Psoas muscle (tissue), 8 donors: ENCODE results near the gene LRRC28. TPM values are rescaled to one million over a fixed set of nuclear protein-coding genes. Genes with fewer than 3 reads are reported as not detected.

Experiments used
- ATAC-seq, 4 donors: fragments of 200-7000 bp; cut with Tn5 transposase; one replicate each; pipeline ENCODE4 v1.9.1; 2020; ENCODE audit warnings: moderate library complexity in 3 of 4, mild to moderate bottlenecking in 2 of 4
- DNase-seq, 2 donors: peaks; one replicate each; pipeline ENCODE4 v3.0.0-alpha.2; 2020
- H3K27ac ChIP-seq: fragments of 200-600 bp; one replicate; pipeline ENCODE4 v1.8.0; 2022
- H3K27me3 ChIP-seq, 3 donors: fragments of 200-600 bp in 1 of 3; one replicate each; pipeline versions ENCODE4 v1.6.1 to v1.8.0; 2013 to 2022; ENCODE audit warnings: low read length in 2 of 3, mild to moderate bottlenecking in 2 of 3, moderate library complexity in 1 of 3; ENCODE audit not compliant: insufficient read depth in 3 of 3
- H3K36me3 ChIP-seq, 2 donors: fragments of 200-600 bp in 1 of 2; one replicate each; pipeline versions ENCODE4 v1.6.1 to v1.8.0; 2013 to 2022; ENCODE audit warnings: low read depth in 1 of 2, mild to moderate bottlenecking in 1 of 2, moderate library complexity in 1 of 2; ENCODE audit not compliant: insufficient read depth in 1 of 2
- H3K4me1 ChIP-seq: fragments of 200-600 bp; one replicate; pipeline ENCODE4 v1.8.0; 2022
- H3K4me3 ChIP-seq: fragments of 200-600 bp; one replicate; pipeline ENCODE4 v1.8.0; 2022; ENCODE audit warnings: mild to moderate bottlenecking
- H3K9me3 ChIP-seq: fragments of 200-600 bp; one replicate; pipeline ENCODE4 v1.8.0; 2022
- WGBS, 3 donors: extraction: QIAGEN DNeasy Blood & Tissue Kit; methylation state at CpG; one replicate each; pipeline versions ENCODE4 v1.1.6 to v1.1.7; 2013; 5-methylcytosine and 5-hydroxymethylcytosine counted together
- intact Hi-C, 2 donors: fragments of 100-400 bp; cut with DNase I; formaldehyde crosslinking; loops; one replicate each; pipeline versions ENCODE4 v1.11.0 to v1.14.2; 2022
- polyA plus RNA-seq, 3 donors: library from polyadenylated mRNA; stranded (reverse); fragments of 200-250 nt; gene quantifications; one replicate each; pipeline ENCODE4 v1.2.3, GENCODE V29; 2013
- total RNA-seq, 4 donors: library from RNA; stranded (reverse); fragmentation: NEBNext Ultra II Directional in 2 of 4; extraction: Animal tissue kit (Norgen Biotek cat#: 25700) in 2 of 4; gene quantifications; one replicate each; pipeline versions ENCODE4 v1.2.1 to v1.2.4, GENCODE V29; 2021 to 2023
- TF ChIP-seq, protein P1 (sequence below): fragments of 200-600 bp; IDR thresholded peaks from one replicate; pipeline ENCODE4 v1.8.0; 2022; ENCODE audit warnings: antibody characterized with exemption
- donor health status: healthy with polysubstance abuse.
- donor health status: DM: no; HTN: no; CAD: no; lungs with moderate emphysema.
- donor health status: Bipolar disorder and iron deficiency.
- donor health status: healthy.
- donor health status: DM: yes; HTN: yes; CAD: no.
- donor health status: DM: no; HTN: no; CAD: no.
- donor health status: DM: no; HTN: no; CAD: no.
- donor health status: DM: yes; HTN: yes; CAD: no.

Gene LRRC28
- total and polyA plus RNA-seq, 7 donors, result 8.4 to 31.2 (median 21.0) TPM

DNA sequence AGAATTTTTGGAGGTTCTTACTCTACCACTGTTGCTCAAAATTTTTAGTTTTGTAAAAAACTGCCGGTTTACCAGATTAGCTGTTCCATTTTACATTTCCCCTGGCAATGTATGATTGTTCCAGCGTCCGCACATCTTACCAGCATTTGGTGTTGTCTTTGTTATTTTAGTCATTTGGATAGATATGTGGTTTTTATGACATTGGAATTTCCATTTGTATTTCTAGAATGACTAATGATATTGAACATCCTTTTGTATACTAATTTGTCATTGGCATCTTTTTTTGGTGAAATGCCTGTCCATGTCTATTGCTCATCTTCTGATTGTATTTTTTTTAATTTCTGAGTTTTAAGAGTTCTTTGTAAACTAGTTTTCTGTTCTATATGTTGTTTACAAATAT, 28.5 kb downstream of the LRRC28 start:
- ATAC-seq (no peak), DNase-seq (no peak)
- 93 to 99% (median 95%) methylated on average over 3 of the region's 3 CpGs for WGBS, 3 donors
- TF ChIP-seq, protein P1, sequence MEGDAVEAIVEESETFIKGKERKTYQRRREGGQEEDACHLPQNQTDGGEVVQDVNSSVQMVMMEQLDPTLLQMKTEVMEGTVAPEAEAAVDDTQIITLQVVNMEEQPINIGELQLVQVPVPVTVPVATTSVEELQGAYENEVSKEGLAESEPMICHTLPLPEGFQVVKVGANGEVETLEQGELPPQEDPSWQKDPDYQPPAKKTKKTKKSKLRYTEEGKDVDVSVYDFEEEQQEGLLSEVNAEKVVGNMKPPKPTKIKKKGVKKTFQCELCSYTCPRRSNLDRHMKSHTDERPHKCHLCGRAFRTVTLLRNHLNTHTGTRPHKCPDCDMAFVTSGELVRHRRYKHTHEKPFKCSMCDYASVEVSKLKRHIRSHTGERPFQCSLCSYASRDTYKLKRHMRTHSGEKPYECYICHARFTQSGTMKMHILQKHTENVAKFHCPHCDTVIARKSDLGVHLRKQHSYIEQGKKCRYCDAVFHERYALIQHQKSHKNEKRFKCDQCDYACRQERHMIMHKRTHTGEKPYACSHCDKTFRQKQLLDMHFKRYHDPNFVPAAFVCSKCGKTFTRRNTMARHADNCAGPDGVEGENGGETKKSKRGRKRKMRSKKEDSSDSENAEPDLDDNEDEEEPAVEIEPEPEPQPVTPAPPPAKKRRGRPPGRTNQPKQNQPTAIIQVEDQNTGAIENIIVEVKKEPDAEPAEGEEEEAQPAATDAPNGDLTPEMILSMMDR, result no peak
- Histone ChIP-seq H3K27me3 (no peaks in the 10 kb centered on the region), H3K4me3 (no peak overlapping the region), H3K9me3 (no peaks in the 10 kb centered on the region), H3K36me3 (no peaks in the 10 kb centered on the region), H3K27ac (no peak overlapping the region), H3K4me1 (peaks cover 11% of the 10 kb centered on the region)
- intact Hi-C loops, result loop anchor here (5.0 to 10.0 kb wide), 3 partner anchors 285 to 765 kb away; partner anchors contain the start of gene MEF2A (in 1 of the 2)

DNA sequence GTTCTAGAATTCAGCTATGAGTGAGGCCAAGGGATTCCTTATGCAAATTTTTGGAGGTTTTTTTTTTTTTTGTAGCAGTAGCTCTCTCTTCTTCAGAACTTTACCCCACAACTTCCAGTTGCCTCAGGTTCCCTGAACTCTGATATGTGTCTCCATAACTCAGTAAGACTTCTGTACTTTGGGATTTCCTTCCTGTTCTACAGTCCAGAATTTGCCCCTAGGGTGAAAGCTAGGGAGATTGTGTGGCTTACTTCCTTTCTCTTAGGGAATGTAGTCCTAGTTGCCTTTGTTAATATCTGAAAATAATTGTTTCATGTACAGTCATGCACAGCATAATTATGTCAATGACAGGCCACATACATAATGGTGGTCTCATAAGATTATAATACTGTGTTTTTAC, 30.8 kb downstream of the LRRC28 start:
- intact Hi-C loops, result loop anchor here in 1 of 2 donors (10.0 kb wide), 1 partner anchor 283 kb away; the partner anchor contains the start of gene MEF2A
- H3K9me3 ChIP-seq, result no peaks in the 10 kb centered on the region
- no peaks in the 10 kb centered on the region for H3K27me3 ChIP-seq
- no peaks in the 10 kb centered on the region for H3K36me3 ChIP-seq
- TF ChIP-seq, protein P1, result no peak
- no peak overlapping the region for H3K4me3 ChIP-seq
- ATAC-seq (no peak), DNase-seq (no peak)
- H3K4me1 ChIP-seq, result peaks cover 18% of the 10 kb centered on the region
- H3K27ac ChIP-seq, result no peak overlapping the region

DNA sequence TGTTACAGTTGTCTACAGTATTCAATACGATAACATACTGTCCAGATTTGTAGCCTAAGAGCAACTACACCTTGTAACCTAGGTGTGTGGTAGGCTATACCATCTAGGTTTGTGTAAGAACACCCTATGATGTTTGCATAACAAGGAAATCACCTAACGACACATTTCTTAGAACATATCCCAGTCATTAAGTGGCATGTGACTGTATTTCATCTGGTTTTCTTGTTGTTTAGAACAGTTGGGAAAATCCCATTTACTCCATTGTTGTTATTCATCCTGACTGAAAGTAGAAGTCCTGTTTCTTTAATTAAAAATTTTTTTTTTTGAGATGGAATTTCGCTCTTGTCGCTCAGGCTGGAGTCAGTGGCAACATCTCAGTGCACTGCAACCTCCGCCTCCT, 31.3 kb downstream of the LRRC28 start:
- H3K9me3 ChIP-seq, result no peaks in the 10 kb centered on the region
- DNase-seq (no peak), ATAC-seq (no peak)
- no peak overlapping the region for H3K27ac ChIP-seq
- H3K36me3 ChIP-seq, result no peaks in the 10 kb centered on the region
- H3K4me3 ChIP-seq, result no peak overlapping the region
- peaks cover 18% of the 10 kb centered on the region for H3K4me1 ChIP-seq
- no peaks in the 10 kb centered on the region for H3K27me3 ChIP-seq
- 71 to 84% (median 83%) methylated on average over 5 of the region's 5 CpGs for WGBS, 3 donors
- intact Hi-C loops, result loop anchor here in 1 of 2 donors (10.0 kb wide), 1 partner anchor 282 kb away; the partner anchor contains the start of gene MEF2A
- TF ChIP-seq, protein P1, result no peak

DNA sequence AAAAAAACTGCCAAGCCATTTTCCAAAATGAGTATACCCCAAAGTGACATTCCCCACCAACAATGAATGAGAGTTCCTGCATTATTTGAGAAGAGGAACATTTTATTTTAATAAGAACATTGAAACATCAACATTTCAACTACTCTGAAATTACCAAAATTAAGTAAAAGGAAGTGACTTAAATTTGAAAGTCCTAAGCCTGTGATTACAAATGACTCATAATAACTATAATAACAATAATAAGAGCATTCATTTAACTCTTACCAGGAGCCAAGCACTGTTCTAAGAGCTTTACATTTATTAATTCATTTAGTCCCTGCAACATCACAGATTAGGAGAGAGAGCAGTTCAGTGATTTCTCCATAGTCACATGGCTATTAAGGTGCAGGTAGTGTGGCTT, 32.4 kb downstream of the LRRC28 start:
- no peak for DNase-seq
- TF ChIP-seq, protein P1, result no peak
- no peaks in the 10 kb centered on the region for H3K27me3 ChIP-seq
- peak in 1 of 4 donors; percentile 20 for ATAC-seq
- H3K4me1 ChIP-seq, result peaks cover 18% of the 10 kb centered on the region
- H3K4me3 ChIP-seq, result no peak overlapping the region
- H3K36me3 ChIP-seq, result no peaks in the 10 kb centered on the region
- H3K27ac ChIP-seq, result no peak overlapping the region
- intact Hi-C loops, result loop anchor here in 1 of 2 donors (2.0 to 10.0 kb wide), 2 partner anchors 79 to 281 kb away; partner anchors contain the start of gene MEF2A
- no peaks in the 10 kb centered on the region for H3K9me3 ChIP-seq

DNA sequence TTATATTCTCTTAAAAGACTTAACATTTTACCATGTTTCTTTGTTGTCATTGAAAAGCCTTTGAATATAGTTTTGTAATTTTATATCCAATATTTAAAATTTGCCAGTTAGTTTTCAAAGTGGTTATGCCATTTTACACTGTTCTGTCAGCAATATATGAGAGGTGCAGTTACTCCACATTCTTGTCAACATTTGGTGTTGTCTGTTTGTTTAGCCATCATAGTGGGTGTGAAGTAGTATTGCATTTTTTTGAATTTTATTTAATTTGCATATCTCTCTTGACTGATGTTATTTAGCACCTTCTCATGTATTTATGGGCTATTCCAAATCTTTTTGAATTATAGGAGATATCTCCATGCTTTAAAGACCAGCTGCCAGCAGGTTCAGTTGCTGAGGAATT, 40.4 kb downstream of the LRRC28 start:
- Histone ChIP-seq H3K36me3 (peaks cover 0 to 10% of the 10 kb centered on the region in 2 donors), H3K27ac (no peak overlapping the region), H3K27me3 (no peaks in the 10 kb centered on the region), H3K4me1 (peaks cover 5% of the 10 kb centered on the region), H3K9me3 (no peaks in the 10 kb centered on the region), H3K4me3 (no peak overlapping the region)
- no peak for ATAC-seq
- DNase-seq, result no peak
- intact Hi-C loops, result no loop called here
- TF ChIP-seq, protein P1, result no peak
